Endothelial cell of hepatic sinusoid (primary cell): Measurements from ENCODE around the gene MEF2D.

Experiments
- in situ Hi-C: cut with HindIII; loops from 2 replicates; pipeline ENCODE4 v1.10.0; 2017; ENCODE audit warnings: low sequenced_read_pairs

Gene MEF2D

DNA sequence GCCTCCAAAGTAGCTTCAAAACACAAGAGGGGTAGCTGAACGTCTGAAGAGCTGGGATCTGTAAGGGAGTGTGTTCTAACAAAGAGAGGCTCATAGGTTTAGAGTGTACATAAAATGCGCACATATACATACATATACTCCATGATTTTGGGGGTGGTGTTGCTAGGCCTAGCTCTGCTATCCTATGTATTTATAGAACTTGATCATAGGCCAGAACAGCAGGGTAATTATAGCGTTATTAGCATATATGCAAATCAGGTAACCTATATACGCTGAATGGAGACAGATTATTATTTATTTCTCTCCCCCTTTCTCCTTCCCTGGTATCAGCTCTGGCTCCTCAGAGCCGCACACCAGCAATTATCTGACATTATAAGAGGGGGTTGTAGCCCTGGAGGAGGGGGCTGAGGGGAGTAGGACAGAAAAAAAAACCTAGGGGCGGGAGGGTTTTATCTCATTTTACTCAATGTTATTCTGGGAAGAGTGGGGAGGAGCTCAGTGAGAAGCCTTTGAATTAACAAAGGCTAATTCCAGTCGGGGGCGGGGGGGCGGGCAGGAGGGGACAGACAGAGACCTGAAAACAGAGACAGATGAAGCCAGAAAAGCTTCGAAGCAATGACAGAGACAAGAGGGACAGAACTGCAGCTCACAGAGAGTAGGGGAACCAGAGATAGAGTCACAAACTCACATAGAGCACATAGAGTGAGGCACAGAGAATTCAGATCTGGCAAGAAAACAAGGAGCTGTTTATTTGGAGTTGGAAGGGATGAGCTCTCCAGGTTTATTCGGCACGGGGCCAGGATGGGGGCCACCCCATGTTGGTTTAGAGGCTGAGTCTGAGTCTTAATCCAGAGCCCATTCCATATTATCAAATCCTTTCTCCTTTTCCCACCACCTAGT, 68.6 kb downstream of the MEF2D start:
- in situ Hi-C loops: loop anchor here (5.0 kb wide), 2 partner anchors 60 to 90 kb away; no protein-coding TSS in a partner anchor

DNA sequence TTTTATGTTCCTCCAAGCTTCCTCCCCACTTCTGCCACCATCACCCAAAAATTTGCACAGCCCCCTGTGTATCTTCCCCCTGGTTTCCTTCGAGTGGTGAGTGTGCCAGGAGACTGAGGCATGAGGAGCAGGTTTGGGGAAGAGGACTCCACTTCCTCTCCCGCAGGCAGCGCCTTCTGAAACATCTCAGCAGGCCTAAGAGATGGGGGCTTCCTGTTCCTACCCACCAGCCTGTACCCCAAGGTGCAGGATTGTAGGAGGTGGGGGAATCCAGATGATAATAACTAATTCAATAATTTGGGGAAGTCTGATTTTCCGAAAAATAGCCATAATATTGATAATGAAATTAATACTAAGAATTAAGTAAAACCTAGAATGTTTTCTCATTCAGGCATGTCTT, 69.2 kb downstream of the MEF2D start:
- in situ Hi-C loops: loop anchor here (5.0 kb wide), 2 partner anchors 59 to 91 kb away; no protein-coding TSS in a partner anchor

DNA sequence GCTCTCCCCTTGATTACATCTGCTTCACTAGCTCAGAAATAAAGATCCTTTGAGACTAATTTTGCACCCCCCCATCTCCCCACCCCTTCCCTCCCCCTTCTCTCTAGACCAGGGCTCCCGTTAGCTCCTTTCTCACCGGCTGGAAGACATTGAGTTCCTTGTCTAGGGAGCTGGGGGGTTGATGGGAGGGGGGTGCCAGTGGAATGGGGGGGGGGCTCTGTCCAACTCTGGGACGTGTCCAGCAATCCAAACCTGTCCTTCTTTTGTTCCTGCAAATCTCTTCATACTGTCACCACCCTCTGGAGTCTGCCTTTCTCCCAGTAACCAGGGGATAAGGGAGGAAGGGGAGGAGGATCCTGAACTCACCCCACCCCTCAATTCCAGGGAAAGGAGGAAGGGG, 69.7 kb downstream of the MEF2D start:
- in situ Hi-C loops: loop anchor here (5.0 kb wide), 2 partner anchors 59 to 91 kb away; no protein-coding TSS in a partner anchor

DNA sequence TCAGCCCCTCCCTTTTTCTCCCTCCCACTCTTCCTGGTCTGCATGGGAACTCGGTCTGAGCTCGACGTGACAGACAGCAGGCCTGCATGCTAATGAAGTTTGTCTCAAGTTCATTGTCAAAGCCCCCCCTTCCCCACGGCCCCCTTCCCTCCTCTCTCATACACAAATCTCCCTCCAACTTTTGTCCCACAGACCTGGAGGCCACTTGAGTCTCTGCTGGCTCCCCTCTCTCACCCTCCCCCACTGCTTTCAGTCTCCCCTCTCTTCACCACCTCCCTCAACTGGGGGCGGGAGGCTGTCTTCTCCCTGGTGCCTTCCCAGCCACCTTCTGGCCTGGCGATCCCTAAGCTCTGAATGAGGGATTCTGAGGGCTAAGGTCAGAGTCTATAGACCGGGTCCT, 70.3 kb downstream of the MEF2D start:
- in situ Hi-C loops: loop anchor here (5.0 kb wide), 2 partner anchors 58 to 92 kb away; no protein-coding TSS in a partner anchor

DNA sequence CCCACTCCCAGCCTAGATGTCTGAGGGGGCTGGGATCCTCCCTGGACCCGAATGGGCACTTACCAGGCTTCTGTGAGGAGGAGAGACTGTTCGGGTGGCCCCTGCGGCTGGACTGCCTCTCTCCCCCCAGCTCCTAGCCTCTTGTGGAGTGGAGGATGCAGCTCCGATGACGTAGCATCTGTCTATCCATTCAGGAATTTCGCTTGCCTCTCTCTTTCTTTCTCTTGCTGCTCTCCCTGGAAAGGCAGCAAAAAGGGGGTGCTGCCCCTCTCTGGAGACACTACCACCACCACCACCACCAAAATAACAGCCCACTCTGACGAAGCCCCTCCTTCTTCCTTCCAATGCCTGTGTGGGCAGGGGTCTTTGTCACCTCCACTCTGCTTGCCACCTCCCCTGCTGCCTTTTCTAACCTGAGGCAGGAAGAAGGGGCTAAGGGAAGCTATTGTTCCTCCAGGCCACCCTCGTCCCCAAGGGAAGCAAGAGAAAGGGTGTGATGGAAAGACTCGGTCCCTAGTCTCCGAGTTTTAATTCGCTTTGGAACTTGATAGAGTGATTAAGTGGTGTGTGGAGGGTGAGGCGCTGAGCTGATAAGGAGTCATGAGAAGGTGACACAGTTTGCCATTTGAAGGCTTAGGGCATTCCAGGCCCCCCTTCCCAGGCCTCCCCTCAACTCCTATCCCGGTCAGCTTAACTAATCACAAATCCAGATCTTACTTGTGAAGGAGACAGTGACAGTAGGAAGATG, 71.1 kb downstream of the MEF2D start:
- in situ Hi-C loops: loop anchor here (5.0 kb wide), 2 partner anchors 57 to 93 kb away; no protein-coding TSS in a partner anchor

DNA sequence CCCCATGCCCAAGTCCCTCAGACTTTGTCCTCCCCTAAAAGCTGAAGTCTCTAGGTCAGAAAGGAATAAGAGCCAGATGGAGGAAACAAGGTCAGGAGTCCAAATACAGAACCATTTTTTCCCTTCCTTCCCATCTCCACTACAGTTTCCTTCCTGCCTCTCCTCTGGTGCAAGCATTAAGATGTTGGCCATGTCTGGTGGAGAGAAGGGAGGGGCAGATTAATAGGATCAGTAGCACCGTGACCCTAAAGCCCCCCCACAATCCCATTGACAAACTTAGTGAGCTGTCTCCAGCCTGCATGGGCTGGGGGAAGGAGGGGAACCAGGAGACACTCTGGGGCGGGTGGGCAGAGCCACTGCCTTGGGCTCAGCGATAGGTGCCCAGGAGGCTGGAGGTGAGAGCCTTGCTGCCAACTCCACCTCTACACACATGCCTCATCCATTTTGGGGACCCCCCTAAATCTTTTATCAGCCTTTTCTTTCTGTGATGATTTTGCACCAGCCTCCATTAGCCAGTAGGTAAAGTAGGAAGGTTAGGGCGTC, 71.8 kb downstream of the MEF2D start:
- in situ Hi-C loops: no loop called here

DNA sequence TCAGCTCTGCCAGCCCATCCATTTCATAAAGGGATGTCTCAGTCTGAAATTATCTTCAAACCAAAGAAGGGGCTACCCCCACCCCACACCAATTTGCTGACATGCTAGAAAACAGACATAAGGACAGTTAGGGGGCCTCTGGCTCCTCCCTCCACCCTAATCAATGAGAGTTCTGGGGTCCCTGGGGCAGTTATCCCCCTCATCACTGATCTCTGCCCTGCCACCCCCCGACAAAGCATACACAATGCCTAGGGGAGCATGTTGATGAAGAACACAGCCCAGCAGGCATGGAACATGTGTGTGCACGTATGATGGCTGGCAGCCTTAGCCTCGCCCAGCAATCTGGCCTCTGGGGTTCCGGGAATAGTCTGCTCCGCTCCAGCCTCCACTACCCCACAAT, 72.6 kb downstream of the MEF2D start:
- in situ Hi-C loops: no loop called here

DNA sequence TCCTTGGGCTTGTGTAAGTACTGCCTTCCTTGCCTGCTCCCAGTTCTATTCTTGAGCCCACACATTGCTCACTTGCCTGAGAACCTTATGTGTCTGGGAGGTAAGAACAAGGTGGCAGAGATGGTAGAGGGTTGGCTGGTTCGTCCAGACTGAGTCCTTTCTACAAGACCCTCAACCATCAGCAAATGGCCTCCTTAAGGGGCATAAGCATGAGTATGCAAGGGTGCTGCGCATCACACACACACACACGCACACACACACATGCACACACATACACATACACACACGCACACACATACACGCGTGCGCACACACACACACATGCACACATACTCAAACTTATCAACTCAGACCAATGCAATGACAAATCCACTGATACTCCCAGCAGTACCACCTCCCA, 74.6 kb downstream of the MEF2D start:
- in situ Hi-C loops: no loop called here

DNA sequence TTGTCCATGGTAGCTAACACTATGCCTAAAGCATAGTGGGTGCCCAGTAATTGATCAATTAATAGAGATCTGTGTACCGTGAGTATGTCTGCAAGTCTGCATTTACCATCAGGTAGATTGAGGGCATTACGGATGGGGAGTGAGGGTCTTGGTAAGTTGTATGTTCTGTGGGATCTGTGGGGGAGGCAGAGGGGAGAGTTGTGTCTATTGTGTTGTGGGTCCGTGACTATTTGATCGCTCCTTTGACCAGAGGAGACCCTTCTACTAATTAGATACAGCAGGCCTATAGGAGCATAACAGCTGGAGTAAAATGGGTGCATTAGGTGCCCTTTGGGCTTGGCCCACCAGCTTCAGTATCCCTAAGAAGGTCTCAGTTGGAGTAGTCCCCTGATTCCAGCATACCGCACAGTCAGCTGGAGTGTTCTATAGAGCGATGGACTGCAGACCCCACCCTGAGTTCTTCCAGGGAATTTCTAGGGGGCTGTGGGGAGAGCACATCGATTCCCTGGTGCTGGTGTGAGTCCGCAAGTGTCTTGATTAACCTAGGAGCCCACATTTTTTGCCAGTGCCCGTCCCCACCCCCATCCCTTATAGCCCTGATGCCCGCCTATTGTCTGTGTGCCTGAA, 75.7 kb downstream of the MEF2D start:
- in situ Hi-C loops: no loop called here

DNA sequence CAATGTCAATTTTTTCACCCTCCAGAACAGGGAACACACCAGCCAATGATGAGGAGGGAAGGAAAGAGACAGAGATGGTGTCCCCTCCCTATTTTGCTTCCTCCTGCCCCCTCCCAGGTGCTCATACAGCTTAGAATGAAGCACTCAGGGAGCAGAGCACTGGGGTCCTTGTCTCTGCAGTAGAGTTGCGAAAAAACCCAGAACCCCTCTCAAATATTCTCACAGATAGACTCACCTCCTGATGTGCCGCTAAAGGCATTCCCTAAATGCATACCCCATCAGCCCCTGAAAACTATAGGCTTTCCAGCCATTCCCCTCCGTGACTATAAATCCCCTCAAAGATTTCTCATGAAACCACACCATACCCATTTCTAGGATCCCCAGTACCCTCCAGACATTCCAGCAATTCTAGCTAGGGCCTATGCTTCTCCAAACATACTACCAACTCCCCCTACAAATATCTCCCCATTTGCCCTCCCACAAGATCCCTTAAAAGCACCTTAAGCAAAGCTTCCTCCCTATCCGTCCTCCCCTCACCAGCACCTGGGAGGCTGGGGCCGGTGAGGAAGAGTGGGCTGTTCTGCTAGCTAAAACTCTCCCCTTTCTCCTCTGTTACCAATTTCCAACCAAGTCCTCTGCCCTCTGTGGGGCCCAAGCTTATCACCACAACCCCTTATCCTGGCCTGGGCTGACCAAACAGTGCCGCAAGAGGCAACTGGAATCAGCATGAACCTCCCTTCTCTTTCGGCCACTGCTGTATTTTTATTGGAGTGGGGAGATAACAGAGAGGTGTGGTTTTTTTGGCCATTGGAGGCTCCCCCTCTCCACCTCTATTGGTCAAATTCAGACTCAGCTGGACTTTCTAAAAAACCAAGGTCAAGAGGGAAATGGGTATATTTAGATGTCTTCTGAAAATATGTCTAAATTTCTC, 76.9 kb downstream of the MEF2D start:
- in situ Hi-C loops: no loop called here

DNA sequence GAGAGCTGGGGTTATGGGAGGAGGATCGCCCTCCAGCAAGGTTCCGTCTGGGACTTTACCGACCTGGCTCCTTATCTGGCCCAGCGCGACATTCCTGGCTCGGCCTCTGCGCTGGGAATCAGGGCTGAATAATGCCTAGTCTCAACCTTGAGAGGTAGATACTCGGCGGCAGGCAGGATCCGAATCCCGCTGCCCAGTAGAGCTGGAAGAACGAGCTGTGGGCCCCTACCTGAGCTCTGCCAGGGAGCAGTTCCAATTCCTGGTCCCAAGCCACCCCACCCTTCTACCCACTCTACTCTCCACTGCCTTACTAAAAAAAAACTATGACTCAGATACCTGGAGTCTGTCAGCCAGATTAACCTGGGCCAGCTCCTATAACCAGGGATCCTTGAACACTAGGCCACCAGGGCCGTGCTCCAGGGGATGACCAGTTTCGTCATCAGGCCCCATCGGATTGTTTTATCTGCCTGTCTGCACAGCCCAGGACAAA, 77.9 kb downstream of the MEF2D start:
- in situ Hi-C loops: no loop called here

DNA sequence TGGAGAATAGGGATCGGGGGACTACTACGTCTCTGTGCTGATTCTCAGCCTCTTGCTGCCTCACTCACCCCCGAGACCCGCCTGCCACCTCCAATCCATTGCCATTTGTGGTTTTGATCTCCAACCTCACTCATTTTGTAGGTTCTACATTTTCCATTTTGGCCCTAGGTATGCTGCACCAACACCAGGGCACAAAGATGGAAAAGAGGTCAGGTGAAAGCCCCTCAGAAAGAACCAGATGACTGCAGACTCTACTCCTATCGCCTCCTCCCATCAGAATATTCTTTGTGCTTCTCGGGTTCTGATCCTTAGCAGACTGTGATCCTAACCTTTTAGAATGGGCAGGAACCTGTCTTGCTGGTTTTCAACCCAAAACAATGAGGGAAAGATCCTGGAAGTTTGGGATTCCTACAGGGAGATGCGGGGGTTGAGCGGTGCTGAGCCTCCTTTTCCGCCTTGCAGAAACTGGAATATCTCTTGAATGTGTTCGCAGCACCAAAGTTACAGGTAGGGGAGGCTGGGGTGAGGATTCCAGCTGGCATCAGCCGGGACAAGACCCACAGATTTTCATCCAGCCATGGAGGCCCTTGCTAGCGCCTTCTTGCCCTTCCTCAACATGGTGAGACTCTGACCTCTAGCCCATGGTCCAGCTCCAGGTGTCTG, 78.5 kb downstream of the MEF2D start:
- in situ Hi-C loops: no loop called here

DNA sequence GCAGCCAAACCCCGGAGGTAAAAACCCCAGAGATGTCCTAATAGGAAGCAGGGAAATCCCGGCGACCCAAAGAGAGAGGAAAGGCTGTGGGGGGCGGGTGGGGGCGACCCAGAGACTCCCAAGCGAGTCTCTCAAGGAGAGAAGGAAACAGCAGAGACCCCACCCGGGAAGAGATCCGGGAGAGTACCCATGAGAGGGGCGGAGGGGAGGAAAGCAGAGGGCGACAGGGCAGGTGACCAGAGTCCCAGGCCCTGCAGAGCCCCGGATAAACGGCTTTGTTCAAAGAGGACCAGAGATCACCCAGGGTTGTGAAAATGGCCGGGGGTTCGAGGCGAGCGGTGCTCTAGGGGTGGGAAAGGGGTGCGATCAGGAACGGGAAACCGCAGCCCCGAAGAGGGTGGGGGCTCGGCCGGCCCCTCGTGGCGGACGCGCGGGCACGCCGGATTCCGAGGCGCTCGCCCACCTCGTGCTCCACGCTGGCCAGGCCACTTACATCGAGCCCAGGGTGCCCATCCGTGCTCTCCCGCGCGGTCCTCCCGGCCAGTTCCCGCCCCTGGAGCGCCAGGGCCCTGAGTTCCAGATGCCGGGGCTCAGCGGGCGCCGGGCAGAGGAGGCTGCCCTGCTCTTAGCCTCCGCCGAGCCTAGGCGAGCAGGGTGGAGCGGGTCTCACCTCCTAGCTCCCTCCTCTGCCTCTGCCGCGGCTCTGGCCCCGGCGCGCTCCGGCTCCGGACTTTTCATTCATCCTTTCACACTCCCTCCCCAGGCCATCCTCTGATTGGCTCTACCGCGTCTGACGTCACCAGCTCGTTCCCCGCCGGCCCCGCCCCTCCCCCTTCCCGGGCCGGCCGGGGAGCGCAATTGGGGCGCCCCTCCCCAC, 79.3 kb downstream of the MEF2D start:
- in situ Hi-C loops: no loop called here

DNA sequence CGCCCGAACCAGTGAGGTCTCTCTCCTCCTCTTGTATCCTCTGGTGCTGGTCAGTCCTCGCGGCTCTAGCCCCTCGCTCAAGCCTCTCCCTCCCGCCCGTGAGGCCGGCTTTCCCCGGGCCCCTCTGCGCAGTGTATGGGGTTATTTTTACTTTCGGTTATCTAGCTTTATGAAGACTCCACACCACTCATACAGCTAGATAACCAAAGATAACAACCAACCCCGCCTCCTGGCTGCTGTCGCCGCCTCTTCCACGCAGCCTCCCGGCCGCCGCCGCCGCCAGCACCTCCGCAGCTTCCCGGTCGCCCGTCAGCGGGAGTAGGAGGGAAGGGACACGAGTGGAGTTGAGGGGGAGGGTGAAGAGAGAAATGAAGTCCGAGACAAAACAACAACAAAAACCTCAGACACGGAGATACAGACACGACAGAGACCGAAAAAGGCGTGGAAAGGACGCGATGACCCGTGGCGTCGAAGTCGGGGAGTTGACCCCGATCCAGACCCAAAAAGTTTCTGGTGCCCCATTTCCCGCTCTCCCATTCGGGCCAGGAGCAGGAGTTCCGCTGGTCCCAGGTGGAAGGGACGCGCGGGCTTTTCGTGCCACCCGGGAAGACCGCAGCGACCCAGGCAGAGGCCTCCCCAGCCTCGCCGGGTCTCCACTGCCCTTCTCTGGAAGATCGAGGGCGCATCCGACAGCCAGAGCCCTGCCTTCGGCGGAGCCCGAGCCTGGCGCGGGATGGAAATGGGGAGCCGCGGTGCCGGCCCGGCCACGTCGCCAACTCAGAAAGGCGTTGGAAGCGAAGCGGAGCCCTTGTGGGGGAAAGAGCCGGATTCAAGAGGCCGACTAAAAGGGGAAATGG, 80.1 kb downstream of the MEF2D start:
- in situ Hi-C loops: no loop called here

DNA sequence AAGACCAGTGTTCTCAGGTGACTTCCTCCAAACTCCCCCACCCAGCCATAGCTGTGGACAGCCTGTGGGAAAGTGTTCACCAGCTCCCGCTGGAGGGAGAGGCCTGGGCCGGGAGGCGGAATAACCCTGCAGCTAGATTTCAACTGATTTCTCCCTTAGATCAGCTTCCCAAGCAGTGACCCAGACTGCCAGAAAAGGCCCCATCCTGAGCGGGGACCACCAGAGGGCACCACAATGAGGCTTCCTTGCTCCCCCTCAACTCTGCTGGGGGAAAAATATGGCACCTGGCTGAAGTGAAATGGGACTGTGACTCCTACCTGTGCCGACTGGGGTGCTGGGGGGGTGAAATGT, 80.7 kb downstream of the MEF2D start:
- in situ Hi-C loops: no loop called here

DNA sequence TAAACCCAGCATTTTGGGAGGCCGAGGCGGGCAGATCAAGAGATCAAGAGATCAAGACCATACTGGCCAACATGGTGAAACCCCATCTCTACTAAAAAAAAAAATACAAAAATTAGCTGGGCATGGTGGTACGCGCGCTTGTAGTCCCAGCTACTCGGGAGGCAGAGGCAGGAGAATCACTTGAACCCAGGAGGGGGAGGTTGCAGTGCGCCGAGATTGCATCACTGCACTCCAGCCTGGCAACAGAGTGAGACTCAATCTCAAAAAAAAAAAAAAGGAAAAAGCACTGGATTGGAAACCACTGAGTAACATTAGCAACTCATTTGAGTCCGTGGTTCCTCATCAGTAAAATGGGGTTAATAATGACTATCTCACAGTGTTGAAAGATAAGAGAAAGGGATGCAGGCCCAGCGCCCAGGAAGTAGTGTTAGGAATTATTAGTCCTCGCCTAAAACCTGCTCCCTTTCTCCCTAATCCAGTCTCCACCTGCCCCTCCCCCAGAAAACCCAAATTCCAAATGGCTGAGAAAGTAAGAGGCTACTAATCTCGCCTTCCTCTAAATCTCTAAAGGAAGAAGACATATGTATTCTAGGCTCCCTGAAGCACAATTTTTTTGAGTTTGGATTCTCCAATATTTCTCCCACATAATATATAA, 82.0 kb downstream of the MEF2D start:
- in situ Hi-C loops: no loop called here
